ENCODE data around the gene FGG. TPM values are rescaled to one million over a fixed set of nuclear protein-coding genes. Genes with fewer than 3 reads are reported as not detected.

Gene FGG
- total and polyA plus RNA-seq, 2 of the 13 experiments (the other 11 are each of a cell fraction or from before 2014, with no cell fraction given): 1,037 to 2,423 TPM

- TF ChIP-seq HNF1A (IDR thresholded peaks at IDR 0.05; ENCODE audit: low read depth) (peak; percentile 64; the same call in 1 of the 2 replicates), HNF1A (CRISPR knock-in tag; IDR thresholded peaks at IDR 0.05; ENCODE audit: borderline replicate concordance) (no peak), RARA (CRISPR knock-in tag; IDR thresholded peaks at IDR 0.05) (peak; percentile 98), HINFP (CRISPR knock-in tag; IDR thresholded peaks at IDR 0.05; ENCODE audit: low read depth) (no peak), POLR2G (IDR thresholded peaks at IDR 0.05; ENCODE audit: low read depth, low read length) (no peak), SP5 (CRISPR knock-in tag; IDR thresholded peaks at IDR 0.05; ENCODE audit: borderline replicate concordance, low read depth) (no peak), SP4 (CRISPR knock-in tag; IDR thresholded peaks at IDR 0.05) (no peak), FOXK1 (CRISPR knock-in tag; IDR thresholded peaks at IDR 0.05; ENCODE audit: borderline replicate concordance, low read depth) (peak; percentile 71; the same call in 1 of the 2 replicates), KDM2A (CRISPR knock-in tag; IDR thresholded peaks at IDR 0.05; ENCODE audit: borderline replicate concordance, low read depth) (no peak), ZNF652 (CRISPR knock-in tag; IDR thresholded peaks at IDR 0.05; ENCODE audit: borderline replicate concordance, low read depth) (no peak), MAZ (IDR thresholded peaks at IDR 0.05; ENCODE audit: borderline replicate concordance, low read depth, low read length) (no peak), MAZ (CRISPR knock-in tag; IDR thresholded peaks at IDR 0.05; ENCODE audit: low read depth) (no peak), ZNF572 (CRISPR knock-in tag; IDR thresholded peaks at IDR 0.05) (no peak), ZUFSP (CRISPR knock-in tag; IDR thresholded peaks at IDR 0.05; ENCODE audit: borderline replicate concordance) (no peak), HNRNPL (IDR thresholded peaks at IDR 0.05; ENCODE audit: low read depth, low read length) (no peak), ZNF24 (IDR thresholded peaks at IDR 0.05) (no peak)
- TF ChIP-seq, protein P1, sequence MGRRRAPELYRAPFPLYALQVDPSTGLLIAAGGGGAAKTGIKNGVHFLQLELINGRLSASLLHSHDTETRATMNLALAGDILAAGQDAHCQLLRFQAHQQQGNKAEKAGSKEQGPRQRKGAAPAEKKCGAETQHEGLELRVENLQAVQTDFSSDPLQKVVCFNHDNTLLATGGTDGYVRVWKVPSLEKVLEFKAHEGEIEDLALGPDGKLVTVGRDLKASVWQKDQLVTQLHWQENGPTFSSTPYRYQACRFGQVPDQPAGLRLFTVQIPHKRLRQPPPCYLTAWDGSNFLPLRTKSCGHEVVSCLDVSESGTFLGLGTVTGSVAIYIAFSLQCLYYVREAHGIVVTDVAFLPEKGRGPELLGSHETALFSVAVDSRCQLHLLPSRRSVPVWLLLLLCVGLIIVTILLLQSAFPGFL (CRISPR knock-in tag; IDR thresholded peaks at IDR 0.05): no peak
- TF ChIP-seq, protein P2, sequence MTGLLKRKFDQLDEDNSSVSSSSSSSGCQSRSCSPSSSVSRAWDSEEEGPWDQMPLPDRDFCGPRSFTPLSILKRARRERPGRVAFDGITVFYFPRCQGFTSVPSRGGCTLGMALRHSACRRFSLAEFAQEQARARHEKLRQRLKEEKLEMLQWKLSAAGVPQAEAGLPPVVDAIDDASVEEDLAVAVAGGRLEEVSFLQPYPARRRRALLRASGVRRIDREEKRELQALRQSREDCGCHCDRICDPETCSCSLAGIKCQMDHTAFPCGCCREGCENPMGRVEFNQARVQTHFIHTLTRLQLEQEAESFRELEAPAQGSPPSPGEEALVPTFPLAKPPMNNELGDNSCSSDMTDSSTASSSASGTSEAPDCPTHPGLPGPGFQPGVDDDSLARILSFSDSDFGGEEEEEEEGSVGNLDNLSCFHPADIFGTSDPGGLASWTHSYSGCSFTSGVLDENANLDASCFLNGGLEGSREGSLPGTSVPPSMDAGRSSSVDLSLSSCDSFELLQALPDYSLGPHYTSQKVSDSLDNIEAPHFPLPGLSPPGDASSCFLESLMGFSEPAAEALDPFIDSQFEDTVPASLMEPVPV (CRISPR knock-in tag; IDR thresholded peaks at IDR 0.05): no peak
- TF ChIP-seq, protein P3, sequence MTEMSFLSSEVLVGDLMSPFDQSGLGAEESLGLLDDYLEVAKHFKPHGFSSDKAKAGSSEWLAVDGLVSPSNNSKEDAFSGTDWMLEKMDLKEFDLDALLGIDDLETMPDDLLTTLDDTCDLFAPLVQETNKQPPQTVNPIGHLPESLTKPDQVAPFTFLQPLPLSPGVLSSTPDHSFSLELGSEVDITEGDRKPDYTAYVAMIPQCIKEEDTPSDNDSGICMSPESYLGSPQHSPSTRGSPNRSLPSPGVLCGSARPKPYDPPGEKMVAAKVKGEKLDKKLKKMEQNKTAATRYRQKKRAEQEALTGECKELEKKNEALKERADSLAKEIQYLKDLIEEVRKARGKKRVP (CRISPR knock-in tag; IDR thresholded peaks at IDR 0.05): peak in 1 of 2 experiments; percentile 63; a peak in 2 of 4 replicates
These were observed 51.6 kb downstream of the FGG start (continued) for GRCh38 chr4:154560824-154561231.

All from HepG2 (cell line).